ENCODE data around the gene APOBEC3G. TPM values are rescaled to one million over a fixed set of nuclear protein-coding genes. Genes with fewer than 3 reads are reported as not detected.

The APOBEC3G gene
- total RNA-seq, 6 experiments from 2014 or later, result 1.9 to 7.0 (median 5.9) TPM

GRCh38 chr22:39110631-39111561 lies 33.8 kb downstream of the APOBEC3G start:
- no peak overlapping the region for H3K27ac Mint-ChIP-seq
- peaks cover 46% of the 10 kb centered on the region for H3K27me3 Mint-ChIP-seq (ENCODE audit: insufficient read depth)
- TF ChIP-seq CTCF (IDR thresholded peaks at IDR 0.05), result no peak
- no peaks in the 10 kb centered on the region for H3K9me3 Mint-ChIP-seq
- no peak overlapping the region for H3K4me3 Mint-ChIP-seq
- no peaks in the 10 kb centered on the region for H3K4me1 Mint-ChIP-seq (ENCODE audit: low read depth)
- H3K36me3 Mint-ChIP-seq (ENCODE audit: low read depth), result no peaks in the 10 kb centered on the region
- no peak for DNase-seq

- Mint-ChIP-seq H3K4me1 (ENCODE audit: low read depth) (no peaks in the 10 kb centered on the region), H3K4me3 (no peak overlapping the region), H3K36me3 (ENCODE audit: low read depth) (no peaks in the 10 kb centered on the region), H3K9me3 (no peaks in the 10 kb centered on the region), H3K27me3 (ENCODE audit: insufficient read depth) (peaks cover 48% of the 10 kb centered on the region), H3K27ac (no peak overlapping the region)
- no peak for TF ChIP-seq CTCF (IDR thresholded peaks at IDR 0.05)
- no peak for DNase-seq
Measured at GRCh38 chr22:39114112-39114511, 37.0 kb downstream of the APOBEC3G start.

DNA sequence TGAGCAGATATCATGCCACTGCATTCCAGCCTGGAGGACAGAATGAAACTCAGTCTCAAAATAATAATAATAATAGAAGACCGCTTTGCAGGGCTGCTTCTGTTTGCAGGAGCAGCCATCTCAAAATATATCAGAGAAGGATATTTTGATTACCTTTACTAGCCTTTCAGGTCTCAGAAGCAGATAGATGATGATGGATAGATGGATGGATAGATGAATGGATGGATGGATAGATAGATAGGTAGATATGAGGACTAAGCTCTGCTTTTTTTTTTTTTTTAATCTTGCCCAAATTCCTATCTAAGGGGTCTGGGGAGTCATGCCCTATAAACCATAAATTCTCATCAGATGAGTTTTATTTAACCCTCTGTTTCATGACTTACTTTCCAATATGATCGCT lies 38.5 kb downstream of the APOBEC3G start:
- peaks cover 46% of the 10 kb centered on the region for H3K27me3 Mint-ChIP-seq (ENCODE audit: insufficient read depth)

GRCh38 chr22:39115977-39116621 lies 39.0 kb downstream of the APOBEC3G start:
- no peak overlapping the region for H3K27ac Mint-ChIP-seq
- H3K9me3 Mint-ChIP-seq, result no peaks in the 10 kb centered on the region
- no peak overlapping the region for H3K4me3 Mint-ChIP-seq
- TF ChIP-seq CTCF (IDR thresholded peaks at IDR 0.05), result no peak
- H3K4me1 Mint-ChIP-seq (ENCODE audit: low read depth), result no peaks in the 10 kb centered on the region
- no peak for DNase-seq
- peaks cover 46% of the 10 kb centered on the region for H3K27me3 Mint-ChIP-seq (ENCODE audit: insufficient read depth)
- H3K36me3 Mint-ChIP-seq (ENCODE audit: low read depth), result no peaks in the 10 kb centered on the region

More for the DNA sequence above, 38.5 kb downstream of the APOBEC3G start:
- no peaks in the 10 kb centered on the region for H3K4me1 Mint-ChIP-seq (ENCODE audit: low read depth)
- H3K9me3 Mint-ChIP-seq, result no peaks in the 10 kb centered on the region
- no peak for DNase-seq
- no peak overlapping the region for H3K27ac Mint-ChIP-seq
- H3K36me3 Mint-ChIP-seq (ENCODE audit: low read depth), result no peaks in the 10 kb centered on the region
- no peak overlapping the region for H3K4me3 Mint-ChIP-seq
- no peak for TF ChIP-seq CTCF (IDR thresholded peaks at IDR 0.05)

GRCh38 chr22:39117585-39118191 lies 40.6 kb downstream of the APOBEC3G start:
- no peaks in the 10 kb centered on the region for H3K36me3 Mint-ChIP-seq (ENCODE audit: low read depth)
- H3K4me3 Mint-ChIP-seq, result no peak overlapping the region
- DNase-seq, result peak; percentile 15
- H3K27me3 Mint-ChIP-seq (ENCODE audit: insufficient read depth), result peaks cover 40% of the 10 kb centered on the region
- H3K27ac Mint-ChIP-seq, result no peak overlapping the region
- peak; percentile 78 for TF ChIP-seq CTCF (IDR thresholded peaks at IDR 0.05)
- H3K9me3 Mint-ChIP-seq, result no peaks in the 10 kb centered on the region
- H3K4me1 Mint-ChIP-seq (ENCODE audit: low read depth), result no peaks in the 10 kb centered on the region

All from HFFc6 (cell line).